Stimulated activated naive CD8-positive, alpha-beta T cell treated with anti-CD3 and anti-CD28 coated beads, Interleukin-15, amount 100 ng/mL, for 72 hours (primary cell): Measurements from ENCODE around the gene SRCIN1.
A peak's percentile ranks its signal among the peaks of the same experiment; 100 is the strongest.
"Not testable (repeated sequence)": the region's sequence is repeated elsewhere in the genome, so short reads cannot be mapped to it uniquely, and the experiment has no call there.

ENCODE experiments used
- ATAC-seq: fragments of 150-1000 bp; cut with Tn5 transposase; 2 replicates; pipeline ENCODE4 v1.10.0; 2021; ENCODE audit warnings: mild to moderate bottlenecking, moderate library complexity
- DNase-seq, 2 donors: peaks; one replicate each; pipeline ENCODE4 v3.0.0; 2021 to 2022
- H3K27ac Mint-ChIP-seq, 2 donors: one replicate each; pipeline ENCODE4 v1.8.0; 2022; ENCODE audit warnings: mild to moderate bottlenecking in 2 of 2, mixed read lengths in 2 of 2, moderate library complexity in 2 of 2
- H3K27me3 Mint-ChIP-seq: one replicate; pipeline ENCODE4 v1.8.0; 2022; ENCODE audit warnings: mixed read lengths
- H3K4me1 Mint-ChIP-seq: one replicate; pipeline ENCODE4 v1.8.0; 2022; ENCODE audit warnings: mild to moderate bottlenecking, mixed read lengths
- H3K4me3 Mint-ChIP-seq, 2 donors: one replicate each; pipeline ENCODE4 v1.8.0; 2022; ENCODE audit warnings: mild to moderate bottlenecking in 2 of 2, mixed read lengths in 2 of 2, moderate library complexity in 1 of 2
- H3K9me3 Mint-ChIP-seq, 2 donors: one replicate each; pipeline ENCODE4 v1.8.0; 2022; ENCODE audit warnings: mixed read lengths in 2 of 2

SRCIN1 gene

DNA sequence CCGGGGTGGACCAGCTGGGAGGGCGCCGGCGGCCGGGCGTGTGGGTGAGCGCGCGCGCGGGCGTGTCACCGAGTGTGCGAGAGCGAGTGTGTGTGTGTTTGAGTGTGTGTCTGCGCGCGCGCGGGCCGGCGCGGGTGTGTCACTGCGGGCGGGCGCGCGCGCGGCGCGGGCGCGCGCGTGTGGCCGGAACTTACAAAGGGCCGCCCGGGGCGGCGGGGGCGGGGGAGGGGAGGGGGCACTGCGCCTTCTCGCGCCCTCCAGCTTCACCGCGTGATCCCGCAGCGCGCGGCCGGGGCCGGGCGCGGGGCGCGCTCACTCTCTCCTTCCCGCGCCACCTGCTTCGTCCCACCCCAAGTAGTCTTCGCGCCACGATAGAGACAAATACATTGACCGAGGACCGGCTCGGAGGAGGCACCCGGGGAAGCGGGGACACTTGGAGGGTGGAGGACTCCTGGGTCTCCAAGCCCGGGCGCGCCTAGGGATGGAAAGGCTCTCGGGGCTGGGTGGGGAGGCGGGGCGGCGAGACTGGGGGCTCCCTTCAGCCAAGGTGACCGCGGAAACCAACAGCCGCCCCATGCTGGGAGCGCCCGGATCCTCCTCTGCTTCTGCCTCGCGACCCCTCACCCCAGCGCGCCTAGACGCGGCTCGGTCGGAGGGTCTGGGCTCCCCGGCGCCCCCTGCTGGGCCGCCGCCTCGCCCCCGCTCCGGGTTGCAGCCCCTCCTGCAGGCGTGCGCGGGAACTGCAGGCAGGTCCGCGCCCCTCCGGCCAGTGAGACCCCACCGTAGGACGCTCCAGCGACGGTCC, at the start of gene SRCIN1:
TSS of gene SRCIN1 (minus strand) at position 112 of the 805 bp plus-strand sequence. CDS start 247 bp downstream, outside the sequence.
- Mint-ChIP-seq H3K27me3 (peaks cover 100% of the 10 kb centered on the region), H3K27ac (peak within 1 kb of the TSS in 1 of 2 donors; percentile 74), H3K4me3 (peak within 1 kb of the TSS; percentile 84 to 87), H3K9me3 (no peaks in the 10 kb centered on the region), H3K4me1 (peaks cover 32% of the 10 kb centered on the region)
- DNase-seq (peak; percentile 60 to 65), ATAC-seq (peak; percentile 57)

- peak; percentile 84 for ATAC-seq
- DNase-seq, result peak in 1 of 2 donors; percentile 38
- peaks cover 51% of the 10 kb centered on the region for H3K4me1 Mint-ChIP-seq
- peaks cover 17% of the 10 kb centered on the region for H3K27me3 Mint-ChIP-seq
- H3K27ac Mint-ChIP-seq, result peak overlapping the region; percentile 27 to 68
- H3K4me3 Mint-ChIP-seq, result peak overlapping the region; percentile 77 to 79
- H3K9me3 Mint-ChIP-seq, result no peaks in the 10 kb centered on the region
Measured at GRCh38 chr17:38654411-38655398, 49.0 kb upstream of the SRCIN1 start.

GRCh38 chr17:38653679-38654078, 47.9 kb upstream of the SRCIN1 start:
- H3K4me3 Mint-ChIP-seq, result peak overlapping the region; percentile 77 to 79
- peaks cover 14% of the 10 kb centered on the region for H3K27me3 Mint-ChIP-seq

GRCh38 chr17:38653230-38653629, 47.5 kb upstream of the SRCIN1 start:
- Mint-ChIP-seq H3K9me3 (no peaks in the 10 kb centered on the region), H3K4me1 (peaks cover 42% of the 10 kb centered on the region), H3K4me3 (no peak overlapping the region), H3K27ac (no peak overlapping the region), H3K27me3 (peaks cover 9% of the 10 kb centered on the region)
- DNase-seq (no peak), ATAC-seq (no peak)

More at GRCh38 chr17:38653679-38654078, 47.9 kb upstream of the SRCIN1 start:
- H3K4me1 Mint-ChIP-seq, result peaks cover 46% of the 10 kb centered on the region
- H3K27ac Mint-ChIP-seq, result no peak overlapping the region
- ATAC-seq (peak; percentile 65), DNase-seq (no peak)
- H3K9me3 Mint-ChIP-seq, result no peaks in the 10 kb centered on the region

DNA sequence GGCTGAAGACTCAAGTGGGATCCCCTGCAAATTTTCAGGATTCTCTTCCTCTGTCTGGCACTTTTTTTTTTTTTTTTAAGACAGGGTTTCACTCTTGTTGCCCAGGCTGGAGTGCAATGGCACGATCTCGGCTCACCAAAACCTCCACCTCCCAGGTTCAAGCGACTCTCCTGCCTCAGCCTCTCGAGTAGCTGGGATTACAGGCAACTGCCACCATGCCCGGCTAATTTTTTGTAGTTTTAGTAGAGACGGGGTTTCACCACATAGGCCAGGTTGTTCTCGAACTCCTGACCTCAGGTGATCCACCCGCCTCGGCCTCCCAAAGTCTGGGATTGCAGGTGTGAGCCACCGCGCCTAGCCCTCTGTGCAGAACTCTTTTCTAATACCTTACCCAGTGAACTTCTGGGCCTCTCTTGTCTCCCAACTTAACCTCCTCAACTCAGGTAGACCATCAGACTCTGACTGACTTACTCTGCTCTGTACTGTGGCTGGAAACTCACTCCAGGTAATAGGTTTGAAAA, 45.0 kb upstream of the SRCIN1 start:
- H3K27me3 Mint-ChIP-seq, DNase-seq, H3K4me3 Mint-ChIP-seq, H3K9me3 Mint-ChIP-seq, ATAC-seq: not testable (repeated sequence)
- H3K4me1 Mint-ChIP-seq, result peaks cover 26% of the 10 kb centered on the region
- peak overlapping the region in 1 of 2 donors; percentile 30 for H3K27ac Mint-ChIP-seq

DNA sequence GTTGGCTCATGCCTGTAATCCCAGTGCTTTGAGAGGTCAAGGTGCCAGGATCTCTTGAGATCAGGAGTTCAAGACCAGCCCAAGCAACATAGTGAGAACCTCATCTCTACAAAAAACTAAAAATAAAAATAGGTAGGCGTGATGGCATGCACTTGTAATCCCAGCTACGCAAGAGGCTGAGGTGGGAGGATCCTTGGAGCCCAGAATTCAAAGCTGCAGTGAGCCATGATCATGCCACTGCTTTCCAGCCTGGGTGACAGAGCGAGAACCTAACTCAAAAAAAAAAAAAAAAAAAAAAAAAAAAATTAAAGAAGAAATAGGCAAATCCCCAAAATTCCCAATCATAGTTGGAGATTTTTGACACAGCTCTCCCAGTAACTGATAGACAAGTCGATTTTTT, 32.2 kb upstream of the SRCIN1 start:
- DNase-seq (no peak), ATAC-seq (no peak)
- Mint-ChIP-seq H3K27me3 (peaks cover 13% of the 10 kb centered on the region), H3K9me3 (no peaks in the 10 kb centered on the region), H3K4me3 (no peak overlapping the region), H3K27ac (no peak overlapping the region), H3K4me1 (no peaks in the 10 kb centered on the region)

DNA sequence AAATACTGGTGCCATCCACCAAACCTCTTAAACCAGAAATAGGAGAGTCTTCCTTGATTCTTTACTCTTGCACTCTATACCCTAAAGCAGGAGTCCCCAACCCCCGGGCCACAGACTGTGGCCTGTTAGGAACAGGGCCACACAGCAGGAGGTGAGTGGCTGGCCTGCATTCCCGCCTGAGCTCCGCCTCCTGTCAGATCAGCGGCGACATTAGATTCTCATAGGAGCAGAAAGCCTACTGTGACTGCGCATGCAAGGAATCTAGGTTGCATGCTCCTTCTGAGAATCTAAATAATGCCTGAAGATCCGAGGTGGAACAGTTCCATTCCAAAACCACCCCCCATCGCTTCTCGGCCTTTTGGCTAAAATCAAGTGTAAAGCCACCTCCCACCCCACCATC, 30.3 kb upstream of the SRCIN1 start:
- H3K4me3 Mint-ChIP-seq, result no peak overlapping the region
- ATAC-seq (no peak), DNase-seq (no peak)
- no peaks in the 10 kb centered on the region for H3K4me1 Mint-ChIP-seq
- H3K9me3 Mint-ChIP-seq, result no peaks in the 10 kb centered on the region
- peaks cover 13% of the 10 kb centered on the region for H3K27me3 Mint-ChIP-seq
- H3K27ac Mint-ChIP-seq, result no peak overlapping the region

DNA sequence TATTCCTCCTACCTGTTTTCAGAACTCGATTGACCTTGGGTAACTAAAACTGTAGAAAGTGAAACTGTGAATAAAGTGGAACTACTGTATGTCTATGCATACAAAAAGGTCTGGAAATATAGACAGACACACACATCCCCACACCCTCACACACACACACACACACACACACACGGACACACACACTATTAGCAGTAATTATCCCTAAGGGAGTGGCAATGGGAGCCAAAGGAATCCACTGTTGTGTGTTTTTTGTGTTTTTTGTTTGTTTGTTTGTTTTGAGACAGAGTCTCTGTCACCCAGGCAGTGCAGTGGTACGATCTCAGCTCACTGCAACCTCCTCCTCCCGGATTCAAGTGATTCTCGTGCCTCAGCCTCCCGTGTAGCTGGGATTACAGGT, 26.6 kb upstream of the SRCIN1 start:
- Mint-ChIP-seq H3K27ac (no peak overlapping the region), H3K4me3 (no peak overlapping the region), H3K9me3 (no peaks in the 10 kb centered on the region), H3K27me3 (peaks cover 9% of the 10 kb centered on the region), H3K4me1 (no peaks in the 10 kb centered on the region)
- no peak for ATAC-seq
- no peak for DNase-seq

DNA sequence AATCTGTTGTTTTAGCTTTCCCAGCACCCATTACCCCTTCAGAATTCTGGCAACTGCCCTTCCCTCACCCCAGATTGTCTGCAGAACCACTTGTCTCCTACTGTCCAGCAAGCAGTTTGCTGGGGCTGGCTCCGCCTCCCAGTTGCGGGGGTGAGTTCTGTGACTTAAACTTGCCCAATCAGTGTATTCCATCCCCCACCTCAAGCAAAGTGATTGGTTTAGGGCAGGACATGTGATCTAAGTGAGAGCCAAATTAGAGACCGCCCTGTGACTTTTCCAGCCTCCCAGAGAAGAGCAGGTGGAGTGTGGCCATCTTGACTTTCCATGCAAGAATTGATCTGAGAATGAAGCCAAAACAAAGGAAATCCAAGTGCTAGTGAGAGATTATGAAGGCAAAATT, 22.7 kb upstream of the SRCIN1 start:
- no peak for ATAC-seq
- no peak overlapping the region for H3K4me3 Mint-ChIP-seq
- peaks cover 10% of the 10 kb centered on the region for H3K27me3 Mint-ChIP-seq
- H3K4me1 Mint-ChIP-seq, result peaks cover 9% of the 10 kb centered on the region
- no peaks in the 10 kb centered on the region for H3K9me3 Mint-ChIP-seq
- no peak overlapping the region for H3K27ac Mint-ChIP-seq
- no peak for DNase-seq

GRCh38 chr17:38627957-38628356, 22.2 kb upstream of the SRCIN1 start:
- Mint-ChIP-seq H3K27ac (no peak overlapping the region), H3K4me3 (no peak overlapping the region), H3K27me3 (peaks cover 14% of the 10 kb centered on the region), H3K9me3 (no peaks in the 10 kb centered on the region), H3K4me1 (peaks cover 9% of the 10 kb centered on the region)
- no peak for DNase-seq
- ATAC-seq, result no peak

DNA sequence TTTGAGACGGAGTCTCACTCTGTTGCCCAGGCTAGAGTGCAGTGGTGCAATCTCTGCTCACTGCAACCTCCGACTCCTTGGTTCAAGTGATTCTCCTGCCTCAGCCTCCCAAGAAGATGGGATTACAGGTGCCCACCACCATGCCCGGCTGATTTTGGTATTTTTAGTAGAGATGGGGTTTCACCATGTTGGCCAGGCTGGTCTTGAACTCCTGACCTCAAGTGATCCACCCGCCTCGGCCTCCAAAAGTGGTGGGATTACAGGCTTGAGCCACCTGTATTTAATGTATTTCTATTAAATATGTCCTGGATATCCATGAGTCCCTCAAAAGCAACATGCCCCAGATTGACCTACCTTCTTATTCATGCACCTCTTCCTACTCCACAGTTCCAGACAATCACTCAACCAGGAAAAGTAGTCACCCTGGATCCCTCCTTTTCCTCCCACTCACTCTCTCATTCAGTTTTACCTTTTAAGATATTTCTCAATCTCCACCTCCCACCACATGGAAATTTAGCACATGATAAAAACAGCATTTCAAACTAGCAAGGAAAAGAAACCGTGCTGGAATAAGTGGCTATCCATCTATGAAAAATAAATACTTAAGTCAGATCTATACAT, 21.0 kb upstream of the SRCIN1 start:
- peaks cover 27% of the 10 kb centered on the region for H3K27me3 Mint-ChIP-seq
- not testable (repeated sequence) for DNase-seq

GRCh38 chr17:38625482-38625881, 19.7 kb upstream of the SRCIN1 start:
- Mint-ChIP-seq H3K9me3 (no peaks in the 10 kb centered on the region), H3K4me3 (no peak overlapping the region), H3K27me3 (peaks cover 39% of the 10 kb centered on the region), H3K4me1 (peaks cover 9% of the 10 kb centered on the region), H3K27ac (peak overlapping the region in 1 of 2 donors; percentile 67)
- ATAC-seq (no peak), DNase-seq (no peak)

More for the DNA sequence above, 21.0 kb upstream of the SRCIN1 start:
- H3K4me3 Mint-ChIP-seq, H3K27ac Mint-ChIP-seq, H3K4me1 Mint-ChIP-seq, ATAC-seq, H3K9me3 Mint-ChIP-seq: not testable (repeated sequence)

DNA sequence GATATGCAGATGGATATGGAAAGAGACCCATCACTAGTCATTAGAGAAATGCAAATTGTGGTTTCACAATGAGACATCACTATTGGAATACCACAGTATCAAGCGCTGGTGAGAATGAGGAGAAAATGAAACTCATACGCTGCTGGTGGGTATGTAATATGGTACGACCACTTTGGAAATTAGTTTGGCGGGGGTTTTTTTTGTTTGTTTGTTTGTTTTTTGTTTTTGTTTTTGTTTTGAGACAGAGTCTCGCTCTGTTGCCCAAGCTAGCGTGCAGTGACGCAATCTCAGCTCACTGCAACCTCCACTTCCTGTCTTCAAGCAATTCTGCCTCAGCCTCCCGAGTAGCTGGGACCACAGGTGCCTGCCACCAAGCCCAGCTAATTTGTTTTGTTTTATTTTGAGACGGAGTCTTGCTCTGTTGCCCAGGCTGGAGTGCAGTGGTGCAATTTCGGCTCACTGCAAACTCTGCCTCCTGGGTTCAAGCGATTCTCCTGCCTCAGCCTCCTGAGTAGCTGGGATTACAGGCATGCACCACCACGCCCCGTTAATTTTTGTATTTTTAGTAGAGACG, 19.1 kb upstream of the SRCIN1 start:
- Mint-ChIP-seq H3K27me3 (peaks cover 45% of the 10 kb centered on the region), H3K4me3 (peak overlapping the region; percentile 29 to 39), H3K27ac (peak overlapping the region in 1 of 2 donors; percentile 67)
- ATAC-seq, result peak; percentile 79
- not testable (repeated sequence) for H3K9me3 Mint-ChIP-seq, DNase-seq, H3K4me1 Mint-ChIP-seq

DNA sequence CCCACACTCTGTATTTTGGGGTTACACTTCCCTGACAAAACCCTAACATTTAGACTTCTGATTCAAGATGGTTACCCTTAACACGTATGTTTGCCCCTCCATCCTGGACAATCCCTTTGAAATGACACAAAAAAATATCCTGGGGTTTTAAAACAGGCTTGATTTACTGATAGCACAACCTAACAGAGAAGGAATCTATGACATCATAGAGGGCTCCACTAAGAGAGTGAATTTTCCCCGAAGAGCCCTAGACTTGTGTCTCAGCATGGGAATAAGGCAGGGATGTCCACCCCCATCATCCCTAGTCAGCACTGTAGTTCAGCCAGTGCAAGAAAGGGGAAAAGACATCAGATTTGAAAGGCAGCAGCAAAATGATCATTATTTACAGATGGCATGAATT, 15.8 kb upstream of the SRCIN1 start:
- Mint-ChIP-seq H3K4me1 (peaks cover 9% of the 10 kb centered on the region), H3K27ac (no peak overlapping the region), H3K27me3 (peaks cover 61% of the 10 kb centered on the region), H3K4me3 (no peak overlapping the region), H3K9me3 (no peaks in the 10 kb centered on the region)
- DNase-seq (no peak), ATAC-seq (no peak)
